Measurements from ENCODE around the gene SHFL.

GRCh38 chr19:10061717-10062310 is 24.3 kb upstream of the SHFL start:
- TF ChIP-seq CTCF (IDR thresholded peaks at IDR 0.05): no peak
- TF ChIP-seq POLR2A (IDR thresholded peaks at IDR 0.05): no peak

All from right lobe of liver (tissue), 4 donors.